ENCODE measurements around the gene TAF3.
"Not testable (repeated sequence)": the region's sequence is repeated elsewhere in the genome, so short reads cannot be mapped to it uniquely, and the experiment has no call there.

The TAF3 gene

DNA sequence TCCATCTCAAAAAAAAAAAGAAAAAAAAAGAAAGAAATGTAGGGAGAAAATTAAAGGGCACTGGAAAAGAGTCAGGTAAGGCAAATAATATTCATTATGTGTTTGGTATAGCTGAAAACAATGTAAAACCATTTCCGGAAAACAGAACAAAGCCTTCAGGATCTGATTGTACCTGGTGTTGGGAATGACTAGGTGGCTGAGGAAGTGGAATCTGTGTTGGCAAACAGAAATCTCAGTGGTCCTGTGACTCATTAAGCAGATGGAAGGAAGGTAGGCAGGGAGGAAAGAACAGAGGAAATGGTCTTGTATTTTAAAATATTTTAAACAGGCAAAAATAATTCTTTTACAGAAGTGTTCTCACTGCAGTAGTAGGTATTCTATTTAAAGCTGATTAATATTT lies 180.5 kb downstream of the TAF3 start:
- H3K36me3 ChIP-seq (ENCODE audit: control insufficient read depth, insufficient read depth, low read length), result no peaks in the 10 kb centered on the region
- H3K9ac ChIP-seq (ENCODE audit: low read length), result no peak overlapping the region
- H3K4me3 ChIP-seq (ENCODE audit: low read length), result no peak overlapping the region
- H3K27me3 ChIP-seq (ENCODE audit: control insufficient read depth, insufficient read depth, low read length), result no peaks in the 10 kb centered on the region
- H3K4me1 ChIP-seq (ENCODE audit: control insufficient read depth, insufficient read depth, low read length), result no peaks in the 10 kb centered on the region
- H3K9me3 ChIP-seq (ENCODE audit: control insufficient read depth, low read length), result no peaks in the 10 kb centered on the region

DNA sequence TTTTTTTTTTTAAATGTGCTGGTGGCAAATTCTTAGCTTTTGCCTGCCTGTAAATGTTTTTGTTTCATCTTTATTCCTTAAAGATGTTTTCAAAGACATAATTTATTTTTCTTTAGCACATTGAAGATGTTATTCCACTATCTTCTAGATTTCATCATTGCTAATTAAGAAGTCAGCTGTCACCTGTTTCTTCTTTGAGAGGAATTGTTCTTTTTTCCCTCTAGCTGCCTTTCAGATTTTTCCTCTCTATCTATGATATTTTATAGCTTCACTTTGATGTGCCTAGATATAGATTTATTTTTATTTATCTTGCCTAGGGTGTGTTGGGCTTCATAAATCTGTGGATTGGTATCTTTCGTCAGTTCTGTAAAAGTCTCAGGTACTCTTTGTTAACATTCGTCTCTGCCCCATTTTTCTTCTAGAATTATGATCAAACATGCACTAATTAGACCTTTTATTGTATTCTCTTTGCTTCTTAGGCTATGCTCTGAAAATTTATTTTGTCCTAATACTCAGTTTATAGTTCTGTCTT lies 186.2 kb downstream of the TAF3 start:
- Histone ChIP-seq H3K9ac (ENCODE audit: low read length) (no peak overlapping the region), H3K9me3 (ENCODE audit: control insufficient read depth, low read length) (no peaks in the 10 kb centered on the region), H3K36me3 (ENCODE audit: control insufficient read depth, insufficient read depth, low read length) (no peaks in the 10 kb centered on the region), H3K27me3 (ENCODE audit: control insufficient read depth, insufficient read depth, low read length) (no peaks in the 10 kb centered on the region), H3K4me1 (ENCODE audit: control insufficient read depth, insufficient read depth, low read length) (no peaks in the 10 kb centered on the region), H3K4me3 (ENCODE audit: low read length) (no peak overlapping the region)

GRCh38 chr10:8006274-8006999 lies 188.1 kb downstream of the TAF3 start:
- no peak overlapping the region for H3K4me3 ChIP-seq (ENCODE audit: low read length)
- H3K27me3 ChIP-seq (ENCODE audit: control insufficient read depth, insufficient read depth, low read length), result no peaks in the 10 kb centered on the region
- no peaks in the 10 kb centered on the region for H3K9me3 ChIP-seq (ENCODE audit: control insufficient read depth, low read length)
- no peaks in the 10 kb centered on the region for H3K4me1 ChIP-seq (ENCODE audit: control insufficient read depth, insufficient read depth, low read length)
- no peak overlapping the region for H3K9ac ChIP-seq (ENCODE audit: low read length)
- H3K36me3 ChIP-seq (ENCODE audit: control insufficient read depth, insufficient read depth, low read length), result no peaks in the 10 kb centered on the region

DNA sequence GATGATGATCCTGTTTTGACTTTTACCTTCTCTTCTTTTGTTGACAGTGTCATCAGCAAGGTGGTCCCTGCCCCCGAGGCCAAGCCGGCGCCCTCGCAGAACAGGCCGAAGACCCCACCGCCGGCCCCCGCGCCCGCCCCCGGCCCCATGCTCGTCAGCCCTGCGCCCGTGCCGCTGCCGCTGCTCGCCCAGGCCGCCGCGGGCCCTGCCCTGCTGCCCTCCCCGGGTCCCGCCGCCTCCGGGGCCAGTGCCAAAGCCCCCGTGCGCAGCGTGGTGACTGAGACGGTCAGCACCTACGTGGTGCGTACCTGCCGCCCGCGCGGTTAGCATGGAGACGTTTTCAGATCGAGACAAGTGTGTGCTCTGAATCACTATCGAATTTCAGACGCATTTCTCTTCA lies 190.7 kb downstream of the TAF3 start:
- Histone ChIP-seq H3K9ac (ENCODE audit: low read length) (no peak overlapping the region), H3K4me3 (ENCODE audit: low read length) (no peak overlapping the region), H3K4me1 (ENCODE audit: control insufficient read depth, insufficient read depth, low read length) (no peaks in the 10 kb centered on the region), H3K27me3 (ENCODE audit: control insufficient read depth, insufficient read depth, low read length) (no peaks in the 10 kb centered on the region), H3K9me3 (ENCODE audit: control insufficient read depth, low read length) (no peaks in the 10 kb centered on the region), H3K36me3 (ENCODE audit: control insufficient read depth, insufficient read depth, low read length) (no peaks in the 10 kb centered on the region)

- Histone ChIP-seq H3K36me3 (ENCODE audit: control insufficient read depth, insufficient read depth, low read length) (no peaks in the 10 kb centered on the region), H3K4me1 (ENCODE audit: control insufficient read depth, insufficient read depth, low read length) (no peaks in the 10 kb centered on the region), H3K9me3 (ENCODE audit: control insufficient read depth, low read length) (no peaks in the 10 kb centered on the region), H3K9ac (ENCODE audit: low read length) (no peak overlapping the region), H3K4me3 (ENCODE audit: low read length) (no peak overlapping the region), H3K27me3 (ENCODE audit: control insufficient read depth, insufficient read depth, low read length) (no peaks in the 10 kb centered on the region)
Observed at GRCh38 chr10:8013006-8013405, 194.7 kb downstream of the TAF3 start.

- H3K4me3 ChIP-seq (ENCODE audit: low read length), result no peak overlapping the region
- H3K9me3 ChIP-seq (ENCODE audit: control insufficient read depth, low read length), result no peaks in the 10 kb centered on the region
- H3K9ac ChIP-seq (ENCODE audit: low read length), result no peak overlapping the region
- no peaks in the 10 kb centered on the region for H3K27me3 ChIP-seq (ENCODE audit: control insufficient read depth, insufficient read depth, low read length)
- no peaks in the 10 kb centered on the region for H3K36me3 ChIP-seq (ENCODE audit: control insufficient read depth, insufficient read depth, low read length)
- H3K4me1 ChIP-seq (ENCODE audit: control insufficient read depth, insufficient read depth, low read length), result no peaks in the 10 kb centered on the region
Observed at GRCh38 chr10:8013619-8014018, 195.3 kb downstream of the TAF3 start.

DNA sequence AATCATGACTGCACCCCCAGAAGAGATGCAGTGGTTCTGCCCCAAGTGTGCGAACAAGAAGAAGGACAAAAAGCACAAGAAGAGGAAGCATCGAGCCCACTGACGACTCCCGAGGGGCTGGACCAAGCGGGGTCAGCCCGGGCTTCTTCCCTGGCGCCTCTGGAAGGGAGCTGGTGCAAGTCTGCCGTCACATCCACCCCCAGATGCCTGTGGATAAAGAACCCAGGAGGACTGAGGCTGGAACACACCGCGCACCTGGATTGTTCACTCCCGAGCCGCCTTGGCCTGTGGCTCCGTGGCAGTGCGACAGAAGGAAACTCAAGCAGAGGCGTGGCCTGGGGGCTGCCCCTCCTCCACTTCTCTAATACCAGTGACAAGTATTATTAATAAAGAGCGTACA lies 196.3 kb downstream of the TAF3 start:
- H3K4me1 ChIP-seq (ENCODE audit: control insufficient read depth, insufficient read depth, low read length), result no peaks in the 10 kb centered on the region
- no peak overlapping the region for H3K9ac ChIP-seq (ENCODE audit: low read length)
- H3K27me3 ChIP-seq (ENCODE audit: control insufficient read depth, insufficient read depth, low read length), result no peaks in the 10 kb centered on the region
- H3K9me3 ChIP-seq (ENCODE audit: control insufficient read depth, low read length), result no peaks in the 10 kb centered on the region
- H3K4me3 ChIP-seq (ENCODE audit: low read length), result no peak overlapping the region
- no peaks in the 10 kb centered on the region for H3K36me3 ChIP-seq (ENCODE audit: control insufficient read depth, insufficient read depth, low read length)

DNA sequence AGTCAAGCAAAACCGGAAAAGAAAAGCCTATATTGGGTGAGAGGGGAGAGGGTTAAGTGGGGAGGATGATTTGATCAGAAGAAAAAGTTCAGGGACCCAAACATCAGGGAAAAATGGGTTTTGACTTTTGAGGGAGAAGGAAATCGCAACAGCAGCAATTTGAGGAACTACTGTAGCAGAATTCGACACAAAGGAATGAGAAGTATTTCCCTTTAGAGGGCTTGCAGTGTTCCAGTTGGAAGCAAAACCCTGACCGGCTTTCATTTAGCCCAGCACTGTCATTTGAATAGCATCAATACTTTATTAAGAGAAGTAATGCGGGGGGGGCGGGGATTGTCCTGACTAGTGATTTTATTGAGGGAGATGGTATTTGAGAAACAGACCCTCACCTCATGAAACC lies 199.0 kb downstream of the TAF3 start:
- Histone ChIP-seq H3K9ac (ENCODE audit: low read length) (no peak overlapping the region), H3K9me3 (ENCODE audit: control insufficient read depth, low read length) (no peaks in the 10 kb centered on the region), H3K4me1 (ENCODE audit: control insufficient read depth, insufficient read depth, low read length) (no peaks in the 10 kb centered on the region), H3K4me3 (ENCODE audit: low read length) (no peak overlapping the region), H3K27me3 (ENCODE audit: control insufficient read depth, insufficient read depth, low read length) (no peaks in the 10 kb centered on the region), H3K36me3 (ENCODE audit: control insufficient read depth, insufficient read depth, low read length) (no peaks in the 10 kb centered on the region)

GRCh38 chr10:8023321-8023720 lies 205.0 kb downstream of the TAF3 start:
- Histone ChIP-seq H3K4me1 (ENCODE audit: control insufficient read depth, insufficient read depth, low read length) (no peaks in the 10 kb centered on the region), H3K9ac (ENCODE audit: low read length) (no peak overlapping the region), H3K36me3 (ENCODE audit: control insufficient read depth, insufficient read depth, low read length) (no peaks in the 10 kb centered on the region)

DNA sequence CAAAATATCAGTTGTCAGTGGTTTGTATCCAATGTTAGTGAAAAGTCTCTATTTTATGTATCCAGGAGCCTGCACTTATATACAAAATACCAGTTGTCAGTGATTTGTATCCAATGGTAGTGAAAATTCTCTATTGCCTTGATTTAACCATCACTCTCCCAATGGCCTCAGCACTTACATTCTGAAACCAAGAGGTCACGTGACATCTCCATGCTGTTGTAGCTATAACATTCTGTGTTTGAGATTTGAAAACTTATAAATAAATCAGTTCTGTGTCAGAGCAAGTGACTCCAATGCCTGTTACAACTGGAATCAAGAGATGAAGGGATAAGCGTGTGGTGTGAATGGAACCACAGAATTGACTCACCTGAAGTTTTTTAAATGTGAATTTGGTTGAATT lies 205.5 kb downstream of the TAF3 start:
- Histone ChIP-seq H3K9ac (ENCODE audit: low read length) (no peak overlapping the region), H3K9me3 (ENCODE audit: control insufficient read depth, low read length) (no peaks in the 10 kb centered on the region), H3K4me1 (ENCODE audit: control insufficient read depth, insufficient read depth, low read length) (no peaks in the 10 kb centered on the region), H3K36me3 (ENCODE audit: control insufficient read depth, insufficient read depth, low read length) (no peaks in the 10 kb centered on the region), H3K27me3 (ENCODE audit: control insufficient read depth, insufficient read depth, low read length) (peaks cover 11% of the 10 kb centered on the region), H3K4me3 (ENCODE audit: low read length) (no peak overlapping the region)

More at GRCh38 chr10:8023321-8023720, 205.0 kb downstream of the TAF3 start:
- Histone ChIP-seq H3K27me3 (ENCODE audit: control insufficient read depth, insufficient read depth, low read length) (peaks cover 11% of the 10 kb centered on the region), H3K9me3 (ENCODE audit: control insufficient read depth, low read length) (no peaks in the 10 kb centered on the region), H3K4me3 (ENCODE audit: low read length) (no peak overlapping the region)

DNA sequence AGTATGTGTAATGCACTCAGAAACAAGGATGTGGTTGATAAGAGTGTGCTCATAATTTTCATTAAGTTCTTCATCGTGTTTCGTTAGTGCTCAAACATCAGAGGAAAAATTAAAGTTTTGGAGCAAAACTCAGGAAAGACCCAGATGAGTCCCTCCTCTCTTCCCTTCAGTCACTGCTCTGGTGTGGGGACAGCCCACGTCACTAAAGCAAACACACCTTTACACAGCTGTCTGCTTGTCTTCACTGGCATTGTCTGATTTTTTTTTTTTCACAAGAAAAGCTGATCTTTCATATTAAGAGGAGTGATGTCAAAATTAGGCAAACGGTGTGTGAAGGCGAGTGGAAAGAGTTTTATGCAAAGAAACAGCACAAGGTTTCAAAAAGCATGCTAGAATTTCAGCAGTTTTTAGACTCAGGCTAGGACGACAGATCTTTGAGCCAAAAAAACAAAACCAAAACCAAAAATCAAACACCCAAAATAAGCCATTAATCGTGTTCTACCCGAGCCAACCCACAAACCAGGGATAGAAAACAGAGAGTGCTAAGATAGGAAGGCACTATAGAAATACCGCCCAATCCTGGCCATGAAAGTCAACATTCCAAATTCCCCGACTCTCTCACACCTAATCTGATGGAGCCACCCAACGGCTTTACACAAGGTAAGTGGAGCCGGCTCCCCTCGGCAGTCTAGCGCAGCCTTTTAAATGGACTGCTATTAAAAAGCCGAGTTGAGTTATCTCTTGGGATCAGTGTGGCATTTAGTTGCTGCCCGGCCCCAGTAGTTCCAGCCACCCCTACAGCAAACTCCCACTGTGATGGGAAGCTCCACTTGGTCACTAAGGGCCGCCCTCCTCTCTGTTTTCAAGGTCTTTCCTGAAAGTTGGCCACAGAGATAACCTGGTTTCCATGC lies 208.3 kb downstream of the TAF3 start:
- Histone ChIP-seq H3K4me3 (ENCODE audit: low read length) (no peak overlapping the region), H3K4me1 (ENCODE audit: control insufficient read depth, insufficient read depth, low read length) (no peaks in the 10 kb centered on the region), H3K36me3 (ENCODE audit: control insufficient read depth, insufficient read depth, low read length) (no peaks in the 10 kb centered on the region), H3K27me3 (ENCODE audit: control insufficient read depth, insufficient read depth, low read length) (peaks cover 19% of the 10 kb centered on the region), H3K9me3 (ENCODE audit: control insufficient read depth, low read length) (no peaks in the 10 kb centered on the region), H3K9ac (ENCODE audit: low read length) (no peak overlapping the region)

DNA sequence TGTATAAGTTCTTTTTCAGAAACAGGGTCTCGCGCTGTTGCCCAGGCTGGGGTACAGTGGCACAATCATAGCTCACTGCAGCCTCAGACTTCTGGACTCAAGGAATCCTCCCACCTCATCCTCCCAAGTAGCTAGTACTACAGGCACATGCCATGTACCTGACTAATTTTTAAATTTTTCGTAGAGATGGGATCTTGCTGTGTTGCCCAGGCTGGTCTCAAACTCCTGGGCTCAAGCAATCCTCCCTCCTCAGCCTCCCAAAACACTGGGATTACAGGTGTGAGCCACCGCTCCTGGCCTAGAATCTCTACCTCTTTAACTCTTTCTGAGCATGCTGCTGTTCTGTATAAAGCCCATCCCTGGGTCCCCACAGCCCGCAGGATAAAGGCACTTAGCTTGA lies 212.9 kb downstream of the TAF3 start:
- H3K36me3 ChIP-seq (ENCODE audit: control insufficient read depth, insufficient read depth, low read length); H3K9me3 ChIP-seq (ENCODE audit: control insufficient read depth, low read length): not testable (repeated sequence)
- peaks cover 59% of the 10 kb centered on the region for H3K27me3 ChIP-seq (ENCODE audit: control insufficient read depth, insufficient read depth, low read length)

More for the DNA sequence above, 212.9 kb downstream of the TAF3 start:
- not testable (repeated sequence) for H3K4me3 ChIP-seq (ENCODE audit: low read length); H3K9ac ChIP-seq (ENCODE audit: low read length)
- H3K4me1 ChIP-seq (ENCODE audit: control insufficient read depth, insufficient read depth, low read length), result peaks cover 16% of the 10 kb centered on the region
